HG03571 (cell line): ENCODE results near the gene ROR1.
"Not testable (repeated sequence)": the region's sequence is repeated elsewhere in the genome, so short reads cannot be mapped to it uniquely, and the experiment has no call there.

ENCODE experiments used
- ATAC-seq: cut with Tn5 transposase; IDR thresholded peaks from one replicate; pipeline ENCODE4 v1.9.1; 2021; ENCODE audit not compliant: unreplicated experiment

ROR1 gene

DNA sequence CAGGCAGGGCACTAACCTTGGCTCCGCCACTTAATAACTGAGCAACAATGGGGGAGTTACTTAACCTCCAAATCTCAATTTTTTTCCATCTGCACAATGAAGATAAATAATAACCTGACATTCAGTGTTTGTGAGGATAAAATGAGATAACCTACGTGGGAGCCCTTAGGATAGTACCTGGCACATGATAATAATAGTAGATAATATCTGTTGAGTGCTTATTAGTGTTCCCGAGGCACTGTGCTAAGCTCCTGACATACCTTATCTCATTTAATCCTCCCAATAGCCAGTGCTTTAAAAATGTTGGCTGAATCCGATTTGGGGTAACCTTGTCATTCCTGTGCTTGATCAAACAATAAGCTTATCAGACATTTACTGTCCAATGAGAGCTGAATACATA lies 300.9 kb downstream of the ROR1 start:
- ATAC-seq = no peak

DNA sequence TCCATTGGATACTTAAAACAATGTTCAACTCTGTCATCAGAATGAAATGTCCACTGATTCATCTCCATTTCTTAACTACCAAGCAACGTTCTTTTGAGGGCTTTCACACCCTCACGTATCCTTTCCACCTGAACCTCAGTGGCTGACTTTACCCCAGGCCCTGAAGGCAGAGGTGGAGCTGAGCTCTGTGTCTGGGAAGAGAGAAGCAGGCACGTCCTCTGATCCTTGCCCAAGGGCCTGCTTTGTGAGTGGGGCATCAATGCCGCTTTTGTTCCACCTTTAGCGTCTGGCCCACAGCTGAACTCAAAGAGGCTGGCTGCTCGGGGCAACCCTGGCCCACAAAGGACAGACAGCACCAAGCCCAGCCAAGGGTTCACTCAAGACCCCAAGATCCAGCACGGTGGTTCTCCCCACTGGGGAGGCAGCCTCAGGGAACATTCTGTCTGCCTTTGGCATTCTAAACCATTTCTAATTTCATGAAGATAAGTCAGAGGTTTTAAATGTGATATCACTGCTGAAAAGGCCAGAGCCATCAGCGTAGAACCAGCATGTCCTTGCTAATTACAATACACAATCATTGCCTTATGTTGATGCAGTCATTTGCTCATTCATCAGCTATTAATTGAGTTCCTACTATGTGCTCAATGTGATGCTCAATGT lies 303.6 kb downstream of the ROR1 start:
- no peak for ATAC-seq

DNA sequence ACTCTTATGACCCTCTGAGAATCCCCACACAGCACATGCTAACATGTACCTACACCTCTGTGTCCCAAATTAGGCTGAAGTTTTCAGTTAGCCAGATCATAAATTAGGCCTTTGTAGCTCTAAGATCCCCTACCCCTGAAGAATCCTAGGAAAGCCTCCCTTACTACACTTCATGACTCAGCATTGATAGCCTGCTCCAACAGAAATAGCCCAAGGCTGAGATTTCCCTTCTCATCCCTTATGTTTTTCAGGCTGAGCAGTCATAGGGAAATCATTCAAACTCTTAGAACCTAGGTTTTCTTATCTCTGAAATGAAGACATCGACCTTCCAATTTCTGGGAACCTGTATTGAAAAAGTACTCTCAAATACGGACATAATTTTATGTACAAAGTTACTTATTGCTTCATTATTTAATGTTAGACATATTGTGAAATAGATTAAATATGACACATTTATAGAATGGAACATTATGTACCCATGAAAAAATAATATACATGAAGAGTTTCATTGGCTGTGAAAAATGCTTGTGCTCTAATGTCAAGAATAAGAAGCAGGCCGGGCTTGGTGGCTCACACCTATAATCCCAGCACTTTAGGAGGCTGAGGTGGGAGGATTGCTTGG lies 307.2 kb downstream of the ROR1 start:
- no peak for ATAC-seq

DNA sequence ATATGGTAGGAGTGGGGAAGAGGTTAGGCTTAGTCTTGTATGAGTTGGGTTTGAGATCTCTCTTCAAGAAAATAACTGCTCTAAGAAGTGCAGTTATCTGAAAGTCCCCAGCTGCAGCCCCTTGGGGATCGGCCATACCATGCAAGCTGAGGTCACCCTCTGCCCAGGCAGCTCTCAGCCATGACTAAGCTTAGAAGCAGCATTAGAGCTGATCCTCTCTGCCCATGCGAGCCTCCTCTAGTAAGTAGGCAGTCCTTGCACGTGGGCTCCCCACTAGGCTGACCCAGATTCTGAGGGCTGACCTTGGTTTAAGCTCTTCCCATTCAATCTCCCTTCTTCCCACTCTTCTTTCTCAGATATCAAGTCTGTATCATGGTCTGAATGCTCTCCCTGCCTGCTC lies 308.6 kb downstream of the ROR1 start:
- ATAC-seq = no peak

DNA sequence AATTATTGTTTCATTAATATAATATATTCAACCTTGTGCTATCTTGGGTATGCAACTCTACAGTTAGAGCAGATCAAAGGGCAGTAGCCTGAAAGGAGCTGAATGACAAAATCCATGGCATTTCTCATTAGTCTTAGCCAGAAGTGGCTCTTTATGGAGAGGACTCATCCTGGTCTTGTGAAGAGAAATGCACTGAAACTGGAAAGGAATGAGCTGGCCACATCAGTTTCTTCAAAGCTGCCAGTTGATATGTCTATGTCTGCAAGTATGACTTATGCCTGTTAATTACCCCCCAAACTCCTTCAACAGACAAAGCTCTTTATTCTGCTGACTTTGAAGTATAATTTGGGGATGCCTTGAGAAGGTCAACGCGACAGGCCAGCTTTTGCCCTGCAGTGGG lies 310.6 kb downstream of the ROR1 start:
- no peak for ATAC-seq

DNA sequence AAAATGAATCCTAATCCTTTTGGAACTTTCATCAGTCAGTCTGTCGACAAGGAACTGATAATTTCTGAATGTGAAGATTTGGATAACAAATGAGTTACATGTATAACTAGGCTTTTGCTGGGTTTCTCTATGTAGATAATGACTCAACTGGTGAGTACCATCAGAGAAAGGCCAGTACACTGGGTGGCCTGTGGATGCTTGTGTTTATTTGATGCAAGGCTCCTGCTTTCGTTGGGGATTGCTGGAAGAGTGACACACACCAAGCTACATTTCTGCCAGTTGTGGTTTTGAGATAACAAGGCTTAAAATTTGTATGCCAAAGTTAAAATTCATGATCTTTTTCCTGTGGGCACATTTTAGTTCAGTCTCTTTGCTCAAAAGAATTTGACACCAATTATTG lies 314.0 kb downstream of the ROR1 start:
- no peak for ATAC-seq

DNA sequence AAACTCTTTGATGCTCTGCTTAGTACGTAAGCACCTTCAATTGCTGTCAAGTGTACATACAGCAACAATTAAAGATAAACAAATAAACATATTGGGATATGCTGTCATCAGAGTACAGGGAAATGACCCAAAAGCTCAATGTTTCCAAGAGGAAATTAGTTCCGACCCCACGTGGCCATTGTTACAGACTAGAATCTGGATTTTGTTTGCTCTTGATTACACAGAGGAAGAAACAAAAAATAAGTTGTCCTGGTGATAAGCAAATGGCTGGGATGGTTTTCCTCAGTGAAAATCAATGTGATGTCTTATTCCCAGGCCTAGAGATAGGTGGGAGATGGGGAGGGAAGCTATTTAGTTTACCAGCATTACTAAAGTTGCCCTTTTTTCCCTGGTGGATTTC lies 316.6 kb downstream of the ROR1 start:
- no peak for ATAC-seq

DNA sequence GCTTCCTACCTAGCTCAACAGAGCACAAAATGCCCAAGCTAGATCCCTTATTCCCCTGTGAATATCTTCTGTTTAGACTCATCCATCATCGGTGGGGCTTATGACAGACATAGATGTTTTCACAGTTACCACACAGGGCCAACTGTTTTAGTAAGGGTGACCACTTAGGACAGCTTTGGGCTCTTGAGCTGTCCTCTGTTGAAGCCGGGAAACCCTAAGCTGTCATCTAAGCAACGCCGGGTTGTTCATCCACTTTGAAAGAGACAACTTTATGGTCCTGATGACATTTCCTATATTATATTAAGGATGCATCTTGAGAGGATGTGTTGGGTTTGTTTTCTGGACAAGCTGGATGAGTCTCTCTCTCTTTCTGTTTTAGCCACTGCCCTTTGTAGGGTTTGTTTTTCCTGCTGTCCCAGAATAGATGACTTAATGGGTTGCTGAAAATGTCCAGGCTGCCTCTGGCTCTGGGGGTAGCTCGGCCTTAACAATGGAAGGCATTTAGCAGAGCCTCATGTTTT lies 319.1 kb downstream of the ROR1 start:
- ATAC-seq = no peak

DNA sequence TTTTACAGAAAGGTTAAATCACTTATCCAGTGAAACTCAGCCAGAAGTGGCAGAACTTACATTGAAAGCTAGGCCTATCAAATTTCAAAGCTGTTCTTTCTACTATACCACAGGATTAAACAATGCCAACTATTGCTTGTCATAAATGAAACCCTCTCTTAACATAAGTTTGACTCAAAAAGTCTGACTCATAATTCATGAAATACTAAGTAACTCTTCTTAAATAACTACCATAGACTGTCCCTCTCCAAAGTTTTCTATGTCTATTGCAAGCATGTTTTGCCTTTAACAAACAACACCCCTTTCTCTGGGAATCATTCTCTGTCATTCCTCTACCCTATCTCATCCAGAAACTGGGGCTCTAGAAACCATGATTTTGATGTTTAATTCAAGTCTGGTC lies 320.1 kb downstream of the ROR1 start:
- no peak for ATAC-seq

DNA sequence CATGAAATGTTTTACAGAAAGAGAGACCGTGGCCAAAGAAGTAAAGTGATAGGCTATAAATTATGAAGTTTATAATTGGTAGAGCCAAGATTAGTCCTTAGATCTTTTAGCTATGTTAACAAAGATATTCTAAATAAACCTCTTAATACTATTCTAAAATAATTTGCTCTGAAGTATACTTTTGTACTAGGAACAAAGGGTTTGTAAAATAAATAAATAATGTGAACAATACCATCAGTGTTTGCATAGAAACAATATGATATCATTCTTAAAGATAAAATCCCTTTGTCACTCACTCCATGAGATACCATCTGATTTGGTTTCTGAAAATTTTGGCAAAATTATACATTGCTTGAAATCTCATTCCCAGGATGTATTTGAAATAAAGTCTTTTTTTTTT lies 322.0 kb downstream of the ROR1 start:
- no peak for ATAC-seq

DNA sequence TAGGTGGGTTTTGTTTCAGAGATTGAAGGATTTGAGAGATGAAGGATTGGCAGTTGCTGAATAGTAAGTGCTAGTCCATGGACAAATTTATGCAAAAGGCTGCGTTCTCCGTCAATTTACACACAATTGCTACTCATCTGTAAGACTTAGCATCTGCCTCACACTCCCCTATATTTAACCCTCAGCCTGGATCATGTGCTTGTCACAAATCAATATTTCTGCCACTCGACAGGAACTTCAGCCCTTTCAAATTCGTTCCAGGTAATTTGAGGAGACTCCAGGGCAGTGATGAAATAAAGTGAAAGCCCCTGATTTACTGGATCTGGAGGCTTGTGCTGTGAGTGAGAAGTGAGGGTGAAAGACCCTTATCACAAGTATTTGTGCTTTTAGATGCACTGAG lies 324.0 kb downstream of the ROR1 start:
- no peak for ATAC-seq

DNA sequence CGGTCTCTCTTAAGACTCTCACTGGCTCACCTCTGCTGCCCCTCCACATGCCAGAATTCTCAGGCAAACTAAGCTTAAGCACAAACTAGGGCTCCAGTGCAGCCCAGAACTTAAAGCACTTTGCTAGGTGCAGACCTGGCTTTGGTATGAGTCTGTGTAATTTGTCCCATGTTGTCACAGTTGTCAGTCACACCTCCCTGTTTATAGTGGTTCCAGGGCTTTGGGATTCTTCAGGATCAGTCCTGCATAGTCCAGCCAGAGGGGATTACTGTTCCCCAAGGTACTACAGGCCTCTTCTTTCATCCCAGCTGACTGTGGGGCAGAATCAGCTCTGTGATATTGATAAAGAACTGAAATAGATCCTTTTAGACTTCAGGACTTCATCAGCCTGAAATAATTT lies 324.6 kb downstream of the ROR1 start:
- ATAC-seq = no peak

DNA sequence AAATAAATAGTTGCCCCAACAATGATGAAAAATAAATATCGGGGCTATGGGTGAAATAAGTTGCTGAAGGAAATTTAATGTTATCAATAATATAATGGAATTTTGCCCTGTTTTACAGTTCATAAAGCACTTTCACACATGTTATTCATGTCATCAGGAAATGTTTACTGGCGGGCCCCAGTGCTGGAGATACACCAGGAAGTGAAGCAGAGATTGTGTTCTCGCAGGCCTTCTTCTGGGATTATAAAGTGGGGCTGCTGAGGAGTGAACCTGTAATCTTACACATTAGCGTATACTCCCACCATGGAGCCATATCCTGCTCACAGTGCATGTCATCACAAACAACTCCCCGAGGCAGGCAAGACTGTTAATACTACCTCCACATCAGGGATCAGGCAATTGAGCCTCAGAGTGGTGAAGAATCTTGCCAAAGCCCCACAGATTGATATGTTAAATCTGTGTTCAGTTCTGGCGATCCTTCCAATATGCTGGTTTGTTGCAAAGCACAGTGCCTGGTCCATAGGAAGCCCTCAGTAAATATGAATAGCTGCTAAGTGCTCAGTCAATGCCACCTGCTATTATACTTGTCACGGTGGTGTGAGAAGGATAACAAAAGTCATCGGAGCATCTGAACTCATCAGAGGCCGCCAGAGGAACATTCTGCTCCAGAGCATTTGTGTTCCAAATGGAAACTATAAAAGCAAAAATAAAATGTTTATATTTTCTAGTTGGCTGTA lies 325.2 kb downstream of the ROR1 start:
- no peak for ATAC-seq

DNA sequence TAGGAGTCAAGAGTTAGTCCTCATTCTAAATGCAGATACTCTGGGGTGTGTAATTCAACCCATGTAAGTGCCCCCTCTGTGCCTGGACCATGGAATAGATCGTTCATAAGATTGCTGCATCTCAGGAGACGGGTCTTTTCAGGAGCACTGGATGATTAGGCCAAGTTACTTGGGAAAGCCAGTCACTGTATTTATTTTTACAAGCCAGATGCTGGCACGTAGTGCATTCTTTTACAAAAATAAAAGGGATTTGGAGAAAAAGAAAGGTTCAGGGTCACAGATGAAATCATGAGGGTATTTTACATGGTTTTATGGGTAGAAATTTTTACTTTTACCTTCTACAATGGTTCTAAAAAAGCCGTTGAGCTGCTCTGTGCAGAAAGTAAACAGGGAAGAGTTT lies 327.0 kb downstream of the ROR1 start:
- ATAC-seq = no peak

DNA sequence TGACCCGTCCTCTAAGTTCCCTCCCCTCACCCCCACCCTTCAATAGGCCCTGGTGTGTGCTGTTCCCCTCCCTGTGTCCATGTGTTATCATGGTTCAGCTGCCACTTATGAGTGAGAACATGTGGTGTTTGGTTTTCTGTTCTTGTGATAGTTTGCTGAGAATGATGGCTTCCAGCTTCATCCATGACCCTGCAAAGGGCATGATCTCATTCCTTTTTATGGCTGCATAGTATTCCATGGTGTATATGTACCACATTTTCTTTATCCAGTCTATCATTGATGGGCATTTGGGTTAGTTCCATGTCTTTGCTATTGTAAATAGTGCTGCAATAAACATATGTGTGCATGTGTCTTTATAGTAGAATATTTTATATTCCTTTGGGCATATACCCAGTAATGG lies 330.8 kb downstream of the ROR1 start:
- ATAC-seq = not testable (repeated sequence)

DNA sequence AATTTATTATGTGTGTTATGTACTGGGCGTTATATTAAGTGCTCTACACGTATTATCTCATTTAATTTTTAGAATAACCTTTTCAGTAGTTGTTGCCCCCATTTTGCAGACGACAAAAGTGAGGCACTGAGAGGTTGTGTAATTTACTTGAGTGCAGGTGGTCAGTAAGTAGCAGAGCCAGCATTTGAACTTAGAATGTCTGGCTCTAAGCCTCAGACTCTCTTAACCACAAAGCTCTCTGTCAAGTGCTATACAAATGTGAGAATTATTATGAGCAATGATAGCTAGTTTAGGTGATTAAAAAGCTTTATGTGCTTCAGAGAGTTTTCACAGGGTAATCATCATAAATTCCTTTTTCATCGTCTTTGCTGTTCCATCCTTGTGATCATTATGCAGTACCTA lies 333.3 kb downstream of the ROR1 start:
- ATAC-seq = no peak

DNA sequence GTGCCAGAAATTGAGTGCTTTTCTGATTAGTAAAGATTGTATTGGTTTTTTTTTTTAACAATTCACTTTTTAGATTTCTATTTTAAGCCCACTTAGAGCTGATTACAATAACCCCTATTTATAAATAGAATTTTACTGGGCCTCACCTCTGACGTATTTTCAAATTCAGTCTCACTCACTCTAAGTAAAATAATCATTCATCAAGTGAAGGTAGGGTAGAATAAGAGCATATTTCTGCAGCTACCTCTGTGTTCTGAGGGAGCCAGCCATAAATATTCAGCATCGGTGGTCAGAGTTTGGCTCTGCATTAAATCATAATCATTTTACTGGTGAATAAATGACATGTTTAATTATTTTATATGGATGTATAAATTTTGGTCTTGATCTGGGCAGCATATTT lies 333.8 kb downstream of the ROR1 start:
- ATAC-seq = no peak

DNA sequence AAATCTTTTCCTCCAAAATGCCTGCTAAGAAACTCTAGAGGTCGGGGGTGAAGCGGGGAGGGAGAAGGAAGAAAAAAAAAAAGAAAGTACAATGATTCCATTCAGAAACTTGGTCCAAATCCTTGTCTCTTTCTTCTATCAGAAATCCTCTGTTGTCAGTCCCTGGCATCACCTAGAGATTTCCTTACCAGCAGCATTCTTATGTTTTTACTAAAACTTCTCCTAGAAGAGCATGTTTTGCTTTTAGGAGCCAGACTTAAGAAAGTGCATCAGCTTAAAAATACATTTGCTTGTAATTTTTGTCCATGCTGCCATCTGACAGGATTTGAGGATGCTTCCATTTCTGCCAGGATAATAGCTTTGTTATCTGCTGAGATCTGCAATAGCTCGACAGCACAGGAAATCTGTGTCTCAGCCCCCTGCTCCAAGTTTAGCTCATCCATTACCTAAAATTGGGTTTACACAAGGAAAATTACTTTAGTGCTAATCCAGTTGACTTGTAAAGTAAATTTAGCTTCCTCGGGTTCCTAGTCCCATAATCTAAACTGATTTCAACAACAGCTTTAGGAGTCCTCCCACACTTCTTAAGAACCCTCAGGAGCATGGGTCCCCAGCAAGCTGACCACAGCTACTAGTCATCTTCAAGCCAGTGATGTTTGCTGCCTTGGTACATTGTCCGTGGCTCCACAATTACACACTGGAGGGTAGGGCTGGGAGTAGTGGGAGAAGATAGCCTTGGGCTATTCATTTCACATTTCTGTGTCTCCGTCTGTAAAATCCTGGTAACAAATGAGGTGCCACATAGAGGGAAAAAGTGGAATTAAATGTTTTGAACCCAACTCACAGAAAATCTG lies 337.3 kb downstream of the ROR1 start:
- ATAC-seq = no peak

DNA sequence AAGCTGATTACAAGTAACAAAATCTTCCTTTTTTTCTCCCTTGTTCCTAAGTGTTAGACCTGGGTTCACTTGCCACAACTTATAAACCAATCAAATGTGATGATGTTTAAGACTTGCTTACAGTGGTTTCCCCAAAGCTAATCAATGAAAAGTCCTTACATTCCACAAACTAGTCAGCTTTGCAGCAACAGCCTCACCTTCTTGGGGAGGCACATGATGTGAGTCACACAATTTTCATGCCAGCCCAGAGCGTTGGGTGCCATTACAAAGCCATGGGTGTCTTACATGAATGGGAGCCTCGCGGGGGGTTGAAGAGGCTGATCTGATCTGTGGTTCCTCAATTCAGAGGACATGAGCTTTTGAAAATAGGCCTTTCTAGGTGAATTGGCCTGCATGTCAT lies 338.0 kb downstream of the ROR1 start:
- no peak for ATAC-seq

DNA sequence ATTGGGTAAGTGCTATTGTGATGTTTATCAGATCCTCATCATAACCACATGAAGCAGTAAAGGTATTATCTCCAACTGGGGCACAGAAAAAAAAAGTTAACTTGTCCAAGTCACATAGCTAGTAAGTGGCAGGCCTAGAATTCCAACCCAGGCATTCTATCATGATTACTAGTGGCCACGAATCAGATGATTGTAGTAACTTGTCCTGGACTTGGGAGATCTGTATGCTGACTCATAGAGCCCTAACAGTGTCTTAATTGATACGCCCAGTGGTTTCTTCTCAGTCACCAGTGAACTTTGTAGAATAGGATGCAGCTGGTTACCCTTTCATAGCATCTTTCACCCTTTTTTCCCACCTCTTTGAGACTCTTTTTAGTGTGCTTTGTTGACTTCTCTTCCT lies 338.5 kb downstream of the ROR1 start:
- no peak for ATAC-seq

DNA sequence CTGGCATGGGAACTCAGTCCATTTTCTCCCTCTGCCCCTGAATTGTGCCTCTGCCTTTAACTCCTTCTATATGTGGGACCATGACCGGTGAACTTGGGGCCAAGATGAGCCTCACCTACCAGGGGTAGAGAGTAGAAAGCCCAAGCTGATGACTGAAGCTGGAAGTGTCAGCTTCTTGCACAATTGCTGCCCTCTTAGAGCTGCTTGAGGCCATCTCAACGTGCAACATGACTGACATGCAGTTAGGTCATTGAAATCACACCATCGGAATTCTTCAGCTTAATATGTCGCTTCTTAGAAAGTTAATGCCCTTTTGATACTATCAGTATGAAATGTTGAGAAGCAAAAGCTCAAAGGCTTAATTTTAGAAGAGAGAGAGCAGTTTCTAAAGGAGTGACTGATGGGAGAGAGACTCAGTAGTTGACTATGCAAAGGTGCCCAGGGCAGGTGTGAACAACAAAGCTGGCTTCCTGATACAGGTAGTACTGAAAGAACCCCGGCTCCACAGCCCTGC lies 340.3 kb downstream of the ROR1 start:
- ATAC-seq = no peak
